ENCODE results near the gene CSE1L.

DNA sequence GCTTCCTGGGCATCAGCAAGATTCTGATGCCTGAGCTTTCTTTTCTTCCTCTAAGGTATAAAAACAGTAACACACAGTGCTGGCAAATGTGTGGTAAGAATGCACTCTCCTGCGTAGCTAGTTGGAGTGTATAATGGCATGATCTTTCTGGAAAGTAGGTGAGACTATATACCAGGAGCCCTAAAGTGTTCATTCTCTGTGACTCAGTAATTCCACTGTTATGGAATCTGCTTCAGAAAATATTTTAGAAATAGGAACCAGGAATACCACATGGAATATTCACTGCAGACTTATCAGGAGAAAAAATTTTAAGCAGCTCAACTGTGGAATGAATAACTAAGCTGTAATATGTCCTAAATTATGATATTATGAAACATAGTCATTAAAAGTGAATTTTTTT lies 16.9 kb upstream of the CSE1L start:
- TF ChIP-seq STAT1 (IDR thresholded peaks at IDR 0.05; ENCODE audit: unreplicated experiment) (no peak), NANOG (IDR thresholded peaks at IDR 0.05; ENCODE audit: borderline replicate concordance) (no peak)
